Esophagus muscularis mucosa (tissue), 4 donors: Measurements from ENCODE around the gene PAM16. TPM values are rescaled to one million over a fixed set of nuclear protein-coding genes. Genes with fewer than 3 reads are reported as not detected.

Experiments
- DNase-seq: peaks from one replicate; pipeline ENCODE4 v3.0.0-alpha.2; 2017; ENCODE audit errors: extremely low spot score
- H3K27ac ChIP-seq, 4 donors: fragments of 200-600 bp; sonication (generic); replicated peaks in 1 of 4; 1 replicate in 3 of 4; 2 replicates in 1 of 4; pipeline ENCODE4 v1.5.1; 2016 to 2019; ENCODE audit warnings: mild to moderate bottlenecking in 1 of 4
- H3K27me3 ChIP-seq, 4 donors: fragments of 200-600 bp; sonication (generic); one replicate each; pipeline versions ENCODE4 v1.5.1 to v1.6.0; 2016 to 2019
- H3K36me3 ChIP-seq, 4 donors: fragments of 200-600 bp; sonication (generic); one replicate each; pipeline ENCODE4 v1.5.1; 2016 to 2019
- H3K4me1 ChIP-seq, 4 donors: fragments of 200-600 bp; sonication (generic); one replicate each; pipeline ENCODE4 v1.5.1; 2016 to 2019
- H3K4me3 ChIP-seq, 4 donors: fragments of 200-600 bp; sonication (generic); 1 replicate in 2 of 4; 2 replicates in 2 of 4; pipeline ENCODE4 v1.5.1; 2016 to 2019; ENCODE audit warnings: mild to moderate bottlenecking in 4 of 4, moderate library complexity in 1 of 4
- H3K9me3 ChIP-seq, 4 donors: fragments of 200-600 bp; sonication (generic); 1 replicate in 3 of 4; 2 replicates in 1 of 4; pipeline ENCODE4 v1.5.1; 2016 to 2019
- CTCF ChIP-seq, 3 experiments: fragments of 200-600 bp in 2 of 3; fragments of 450-650 bp in 1 of 3; sonication (generic) in 2 of 3; IDR thresholded peaks; one replicate each; pipeline ENCODE4 v1.5.1; 2017 to 2019; ENCODE audit warnings: antibody characterized with exemption in 3 of 3, mild to moderate bottlenecking in 2 of 3, moderate library complexity in 1 of 3
- EP300 ChIP-seq: sonication (generic); formaldehyde crosslinking; IDR thresholded peaks from one replicate; pipeline ENCODE4 v1.6.1; 2017; ENCODE audit warnings: antibody characterized with exemption
- POLR2A ChIP-seq: fragments of 450-650 bp; IDR thresholded peaks from one replicate; pipeline ENCODE4 v1.6.1; 2017; ENCODE audit warnings: antibody characterized with exemption, moderate library complexity, mild to moderate bottlenecking, low read depth
- POLR2AphosphoS5 ChIP-seq, 2 donors: sonication (generic); formaldehyde crosslinking; IDR thresholded peaks; one replicate each; pipeline ENCODE4 v1.6.1; 2017; ENCODE audit warnings: antibody characterized with exemption in 2 of 2
- WGBS: methylation state at CpG from one replicate; pipeline ENCODE4 v1.1.5; 2018; 5-methylcytosine and 5-hydroxymethylcytosine counted together
- intact Hi-C: fragments of 100-400 bp; cut with DNase I; formaldehyde crosslinking; loops from one replicate; pipeline ENCODE4 v1.15.1; 2023
- total RNA-seq, 4 donors: library from RNA; depleted of rRNA; stranded (reverse); fragments of >200 nt; gene quantifications; one replicate each; pipeline versions ENCODE4 v1.1.0 to v1.2.1, GENCODE V29; 2016

The PAM16 gene
- total RNA-seq, 4 donors from 2014 or later: 24.5 to 44.1 (median 40.2) TPM

GRCh38 chr16:4370151-4370550 lies 19.0 kb upstream of the PAM16 start:
- no peak for TF ChIP-seq EP300
- no peak for TF ChIP-seq POLR2AphosphoS5 (IDR thresholded peaks at IDR 0.05)
- TF ChIP-seq CTCF (IDR thresholded peaks at IDR 0.05): no peak
- no peak for TF ChIP-seq POLR2A
- Histone ChIP-seq H3K36me3 (peaks cover 0 to 11% (median 7%) of the 10 kb centered on the region in 4 donors), H3K4me3 (no peak overlapping the region), H3K27ac (peak overlapping the region; percentile 82 to 90 (median 84)), H3K9me3 (no peaks in the 10 kb centered on the region), H3K27me3 (no peaks in the 10 kb centered on the region), H3K4me1 (peaks cover 38 to 61% (median 55%) of the 10 kb centered on the region in 4 donors)
- DNase-seq: no peak
- WGBS: 92% methylated on average over 3 of the region's 3 CpGs
- intact Hi-C loops: no loop called here

GRCh38 chr16:4369007-4369733 lies 18.0 kb upstream of the PAM16 start:
- Histone ChIP-seq H3K36me3 (peaks cover 2 to 21% (median 17%) of the 10 kb centered on the region in 4 donors), H3K27me3 (no peaks in the 10 kb centered on the region), H3K27ac (no peak overlapping the region), H3K9me3 (no peaks in the 10 kb centered on the region), H3K4me3 (no peak overlapping the region), H3K4me1 (peaks cover 28 to 51% (median 45%) of the 10 kb centered on the region in 4 donors)
- WGBS: 92% methylated on average over 2 of the region's 13 CpGs
- intact Hi-C loops: no loop called here
- no peak for DNase-seq
- no peak for TF ChIP-seq POLR2A
- TF ChIP-seq POLR2AphosphoS5 (IDR thresholded peaks at IDR 0.05): no peak
- TF ChIP-seq CTCF (IDR thresholded peaks at IDR 0.05): no peak
- TF ChIP-seq EP300: no peak

- TF ChIP-seq EP300 (no peak), POLR2AphosphoS5 (IDR thresholded peaks at IDR 0.05) (no peak), POLR2A (no peak), CTCF (IDR thresholded peaks at IDR 0.05) (no peak)
- intact Hi-C loops: no loop called here
- Histone ChIP-seq H3K4me3 (no peak overlapping the region), H3K27ac (no peak overlapping the region), H3K4me1 (peaks cover 11 to 33% (median 28%) of the 10 kb centered on the region in 4 donors), H3K9me3 (no peaks in the 10 kb centered on the region), H3K36me3 (peaks cover 12 to 38% (median 33%) of the 10 kb centered on the region in 4 donors), H3K27me3 (no peaks in the 10 kb centered on the region)
- 98% methylated on average over 5 of the region's 5 CpGs for WGBS
- DNase-seq: no peak
Observed at GRCh38 chr16:4367393-4367856, 16.3 kb upstream of the PAM16 start.

- peaks cover 2 to 19% (median 16%) of the 10 kb centered on the region in 4 donors for H3K4me1 ChIP-seq
- H3K9me3 ChIP-seq: no peaks in the 10 kb centered on the region
- TF ChIP-seq EP300 (no peak), POLR2AphosphoS5 (IDR thresholded peaks at IDR 0.05) (no peak), POLR2A (no peak), CTCF (IDR thresholded peaks at IDR 0.05) (no peak)
- H3K27me3 ChIP-seq: no peaks in the 10 kb centered on the region
- H3K36me3 ChIP-seq: peaks cover 14 to 52% (median 47%) of the 10 kb centered on the region in 4 donors
- DNase-seq: no peak
- no peak overlapping the region for H3K4me3 ChIP-seq
- intact Hi-C loops: no loop called here
- H3K27ac ChIP-seq: no peak overlapping the region
- 87% methylated on average over 10 of the region's 13 CpGs for WGBS
Observed at GRCh38 chr16:4366016-4366415, 14.9 kb upstream of the PAM16 start.
